GM19351 (cell line): ENCODE measurements around the gene PPM1M.

Experiments
- ATAC-seq: cut with Tn5 transposase; IDR thresholded peaks from one replicate; pipeline ENCODE4 v1.9.1; 2021; ENCODE audit warnings: mild to moderate bottlenecking, moderate library complexity; ENCODE audit not compliant: unreplicated experiment

PPM1M gene

GRCh38 chr3:52215351-52215750, 30.2 kb upstream of the PPM1M start:
- no peak for ATAC-seq

- no peak for ATAC-seq
Measured at GRCh38 chr3:52216585-52217408, 28.8 kb upstream of the PPM1M start.

GRCh38 chr3:52217409-52217805, 28.2 kb upstream of the PPM1M start:
- ATAC-seq = no peak

GRCh38 chr3:52218026-52218425, 27.5 kb upstream of the PPM1M start:
- no peak for ATAC-seq

DNA sequence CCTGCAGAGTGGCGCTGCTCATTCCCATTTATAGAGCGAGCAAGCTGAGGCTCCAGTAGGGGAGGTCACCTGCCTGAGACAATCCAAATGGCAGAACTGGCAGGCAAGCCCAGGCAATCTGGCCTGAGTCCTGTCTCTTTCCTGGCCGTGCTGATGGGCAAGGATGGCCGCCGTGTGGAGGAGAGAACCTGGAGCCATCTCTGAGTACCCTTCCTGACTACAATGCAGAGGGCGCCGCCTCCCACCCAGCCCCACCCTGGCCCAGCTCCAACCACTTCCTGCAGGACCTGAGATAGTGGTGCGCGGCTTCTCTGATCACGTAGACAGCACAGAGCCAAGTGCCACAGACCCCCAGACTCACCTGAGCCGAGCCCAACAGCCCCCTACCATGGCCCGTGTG, 27.1 kb upstream of the PPM1M start:
- ATAC-seq = no peak

DNA sequence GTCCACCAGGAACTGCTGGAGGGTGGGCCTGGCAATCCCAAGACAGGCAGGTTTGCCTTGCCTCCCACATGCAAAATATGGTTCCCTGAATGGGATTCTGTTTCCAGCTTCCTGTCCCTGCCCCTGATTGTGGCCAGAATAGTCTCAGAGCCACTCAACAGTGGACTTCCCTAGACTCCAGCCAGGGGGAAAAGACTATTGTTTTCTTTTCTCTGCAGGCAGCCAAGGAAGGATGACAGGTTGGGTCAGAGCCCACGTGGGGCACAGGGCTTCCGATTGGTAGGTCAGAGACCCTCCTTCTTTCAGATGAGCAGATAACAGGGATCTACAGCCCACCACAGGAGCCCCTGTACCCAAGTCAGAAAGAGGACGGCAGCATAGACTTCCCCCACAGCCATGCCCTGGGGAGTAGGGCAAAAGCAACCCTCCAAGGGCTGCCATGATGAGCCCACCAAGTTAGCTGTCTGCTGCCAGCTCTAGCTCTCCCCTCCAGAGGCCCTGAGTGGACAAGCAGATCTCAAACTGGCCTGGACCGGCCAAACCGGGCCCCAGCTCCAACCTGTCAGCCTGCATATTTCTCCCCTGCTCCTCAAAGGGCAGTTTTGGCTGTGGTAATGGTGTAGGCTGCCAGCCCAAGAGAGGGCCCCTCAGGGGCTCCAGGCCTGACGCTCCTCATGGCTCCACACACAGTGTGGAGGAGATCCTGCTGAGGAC, 26.5 kb upstream of the PPM1M start:
- no peak for ATAC-seq

DNA sequence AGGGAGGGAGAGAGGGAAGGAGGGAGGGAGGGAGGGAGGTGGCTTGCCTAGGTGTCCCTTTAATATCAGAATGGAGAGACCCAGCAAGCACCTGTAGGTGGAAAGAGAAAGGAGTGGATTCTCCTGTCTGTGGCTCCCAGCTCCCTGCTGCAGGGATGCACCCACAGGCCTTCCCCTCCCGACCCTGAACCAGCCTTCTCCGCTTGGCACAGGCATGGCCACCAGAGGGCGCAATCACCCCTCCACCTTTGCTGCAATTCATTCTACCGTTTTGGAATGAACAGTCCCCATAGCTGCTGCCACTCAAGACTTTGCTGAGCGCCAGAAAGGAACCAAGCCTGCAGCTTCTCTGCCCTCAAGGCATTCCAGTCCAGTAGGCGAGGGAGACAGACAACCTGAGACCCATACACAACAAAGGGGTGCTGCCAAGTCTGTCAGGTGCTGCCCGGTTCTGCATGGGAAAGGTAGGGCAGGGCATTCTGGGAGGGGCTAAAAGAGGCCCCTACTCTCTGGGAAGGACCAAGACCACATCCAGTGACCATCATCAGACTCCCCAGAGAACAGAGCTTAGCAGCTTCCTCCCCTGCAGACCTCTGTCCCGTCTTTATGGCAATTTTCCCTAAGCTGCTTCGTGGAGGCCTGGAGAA, 25.1 kb upstream of the PPM1M start:
- peak; percentile 53 for ATAC-seq

DNA sequence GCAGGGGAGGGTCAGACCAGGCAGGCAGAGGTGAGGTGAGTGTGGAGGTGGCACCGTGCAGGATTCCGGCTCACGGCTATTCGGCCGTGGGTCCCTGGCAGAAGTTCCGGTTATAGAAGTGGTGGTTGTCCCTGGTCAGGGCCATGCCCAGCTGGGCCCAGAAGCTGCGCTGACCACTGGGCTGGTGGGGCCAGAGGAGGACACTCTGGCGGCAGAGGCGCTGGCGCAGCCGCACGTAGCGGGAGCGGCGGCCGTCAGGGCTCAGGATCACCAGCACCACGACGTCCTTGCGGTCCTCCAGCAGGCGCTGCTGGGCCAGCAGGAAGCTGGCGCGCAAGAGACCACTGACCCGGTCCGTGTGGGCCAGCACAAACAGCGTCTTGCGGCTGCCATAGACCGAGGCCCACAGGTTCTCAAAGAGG, 24.4 kb upstream of the PPM1M start:
- ATAC-seq = no peak

GRCh38 chr3:52221563-52222318, 23.8 kb upstream of the PPM1M start:
- ATAC-seq = no peak

DNA sequence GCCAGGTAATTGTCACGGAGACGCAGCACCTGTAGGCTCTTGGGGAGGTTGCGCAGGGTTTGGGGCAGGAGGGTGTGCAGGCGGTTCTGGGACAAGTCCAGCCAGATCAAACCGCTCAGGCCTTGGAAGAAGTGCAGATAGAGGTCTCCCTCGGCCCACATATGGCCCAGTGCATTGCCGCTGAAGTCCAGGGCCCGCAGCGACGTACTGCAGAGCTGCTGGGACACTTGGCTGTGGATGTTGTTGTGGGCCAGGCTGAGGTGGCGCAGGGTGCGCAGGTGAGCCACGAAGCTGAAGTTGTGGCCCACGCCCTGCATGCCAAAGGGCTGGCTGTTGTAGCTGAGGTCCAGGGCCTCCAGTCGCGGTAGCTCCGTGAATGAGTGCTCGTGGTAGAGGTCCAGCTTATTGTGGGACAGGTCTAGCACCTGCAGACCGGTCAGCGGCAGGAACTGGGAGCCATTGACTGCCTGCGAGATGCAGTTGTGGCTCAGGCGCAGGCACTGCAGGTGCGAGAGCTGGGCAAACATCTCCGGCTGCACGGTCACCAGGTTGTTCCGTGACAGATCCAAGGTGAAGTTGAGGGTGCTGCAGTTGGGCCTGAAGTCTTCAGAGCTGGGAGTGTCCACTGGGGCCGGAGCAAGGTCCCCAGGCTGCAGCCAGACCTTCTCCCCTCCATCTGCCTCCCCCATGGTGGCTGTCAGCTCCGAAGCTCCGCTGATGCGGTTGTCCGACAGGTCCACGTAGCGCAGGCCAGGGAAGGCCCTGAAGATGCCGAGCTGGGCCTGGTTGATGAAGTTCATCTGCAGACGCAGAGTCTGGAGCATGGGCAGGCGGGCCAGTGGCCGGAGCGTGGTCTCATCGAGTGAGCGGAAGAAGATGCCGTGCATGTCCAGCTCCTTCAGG, 23.0 kb upstream of the PPM1M start:
- no peak for ATAC-seq

GRCh38 chr3:52223449-52224408, 21.8 kb upstream of the PPM1M start:
- no peak for ATAC-seq

- peak; percentile 78 for ATAC-seq
Measured at GRCh38 chr3:52225452-52226228, 19.9 kb upstream of the PPM1M start, which contains the start of gene TLR9. Gene TLR9 (minus strand): TSS chr3:52225645. CDS start chr3:52225529, 116 bp downstream.

- no peak for ATAC-seq
Measured at GRCh38 chr3:52226229-52226817, 19.2 kb upstream of the PPM1M start.

DNA sequence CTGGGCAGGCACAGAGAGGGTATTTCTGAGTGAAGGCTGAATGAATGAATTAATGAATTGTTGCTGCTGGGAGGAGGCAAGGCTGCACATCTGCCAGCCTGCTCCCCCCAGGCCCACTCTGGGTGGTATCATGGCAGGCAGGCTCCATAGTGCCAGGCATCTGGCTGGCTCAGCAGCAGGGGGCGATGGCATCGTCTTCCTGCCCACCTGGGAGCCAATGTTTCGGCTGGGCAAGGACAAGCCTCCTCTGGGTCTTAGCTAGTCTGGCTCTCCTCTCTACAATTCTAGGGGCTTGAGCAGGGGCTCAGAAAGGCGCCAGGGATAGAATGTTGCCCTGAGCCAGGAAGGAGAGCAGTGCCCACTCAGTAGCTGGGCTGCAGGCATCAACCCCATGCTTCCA, 18.4 kb upstream of the PPM1M start:
- no peak for ATAC-seq

DNA sequence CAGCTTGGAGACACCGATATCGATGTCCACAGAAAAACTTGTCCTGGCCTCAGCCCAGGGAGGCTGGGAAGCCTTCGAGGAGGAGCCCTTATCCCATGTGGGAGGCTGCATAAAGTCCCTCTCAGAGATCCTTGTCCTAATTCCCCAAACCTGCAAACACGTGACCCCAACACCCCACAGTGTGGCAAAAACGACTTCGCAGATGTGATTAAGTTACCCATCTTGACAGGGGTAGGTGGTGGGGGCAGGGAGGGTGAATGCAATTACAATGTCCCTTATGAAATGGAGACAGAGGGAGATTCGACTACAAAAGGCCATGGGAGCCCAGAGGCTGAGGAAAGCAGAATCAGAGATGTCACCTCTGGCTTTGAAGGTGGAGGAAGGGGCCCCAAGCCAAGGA, 17.8 kb upstream of the PPM1M start:
- no peak for ATAC-seq

DNA sequence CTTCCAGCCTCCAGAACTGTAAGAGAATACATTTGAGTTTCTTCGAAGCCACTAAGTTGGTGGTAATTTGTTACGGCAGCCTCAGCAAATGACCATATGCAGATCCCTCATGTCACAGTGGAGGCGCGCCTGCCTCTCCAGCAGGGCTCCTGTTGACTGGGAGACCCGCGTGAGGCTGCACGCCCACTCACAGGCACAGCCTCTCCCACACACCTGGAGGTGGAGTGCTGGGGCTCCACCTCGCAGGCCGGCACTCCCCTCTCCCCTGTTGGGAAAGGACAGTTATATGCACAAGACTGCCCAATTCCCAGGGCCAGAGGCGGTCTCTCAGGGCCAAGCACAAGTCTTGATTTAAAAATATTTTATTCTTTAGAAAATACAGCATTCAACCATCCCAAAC, 17.3 kb upstream of the PPM1M start:
- ATAC-seq = no peak

DNA sequence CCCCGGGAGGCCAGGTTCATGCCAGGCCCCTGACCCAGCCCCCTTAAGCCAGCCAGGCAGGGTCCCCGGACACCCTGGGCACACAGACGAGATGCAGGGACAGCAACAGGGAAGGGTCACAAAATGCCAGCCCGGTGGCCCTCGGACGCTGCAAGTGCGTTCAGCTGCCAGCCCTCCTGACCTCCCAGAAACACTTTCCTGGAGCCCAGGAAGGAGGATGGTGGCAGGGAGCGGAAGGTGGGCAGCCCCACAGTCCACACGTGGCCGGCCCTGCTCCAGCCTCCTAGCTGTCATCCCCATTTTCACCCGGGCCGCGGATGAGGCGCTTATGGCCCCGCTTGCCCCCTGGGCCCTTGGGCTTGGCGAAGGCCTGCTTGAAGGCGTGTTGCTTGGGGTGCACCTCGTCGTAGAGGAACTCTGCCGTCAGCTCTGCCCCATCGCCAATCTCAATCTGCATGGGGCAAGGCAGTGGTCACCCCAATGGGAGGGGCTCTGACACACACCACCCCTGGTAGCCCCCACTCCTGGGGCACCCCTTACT, 16.7 kb upstream of the PPM1M start:
- ATAC-seq = no peak
